Prostate gland (tissue), 2 donors: ENCODE results near the gene CYB5RL. TPM values are rescaled to one million over a fixed set of nuclear protein-coding genes. Genes with fewer than 3 reads are reported as not detected.

Source experiments
- DNase-seq: peaks from one replicate; pipeline ENCODE4 v3.0.0-alpha.2; 2019; ENCODE audit warnings: low spot score
- H3K27ac ChIP-seq, 2 donors: fragments of 200-600 bp; sonication (generic); 2 replicates each; pipeline ENCODE4 v1.5.1; 2017 to 2019
- H3K27me3 ChIP-seq: fragments of 200-600 bp; sonication (generic); replicated peaks from 2 replicates; pipeline ENCODE4 v1.5.1; 2019; ENCODE audit not compliant: insufficient read depth
- H3K36me3 ChIP-seq, 2 donors: fragments of 200-600 bp; sonication (generic); 1 replicate in 1 of 2; 2 replicates in 1 of 2; pipeline versions ENCODE4 v1.5.1 to v1.8.1; 2017 to 2019
- H3K4me1 ChIP-seq: fragments of 200-600 bp; sonication (generic); replicated peaks from 2 replicates; pipeline ENCODE4 v1.5.1; 2019
- H3K4me3 ChIP-seq, 2 donors: fragments of 200-600 bp; sonication (generic); 2 replicates each; pipeline ENCODE4 v1.5.1; 2017 to 2019
- H3K9me3 ChIP-seq: fragments of 200-600 bp; sonication (generic); 2 replicates; pipeline ENCODE4 v1.5.1; 2017
- CTCF ChIP-seq, 4 experiments: fragments of 200-600 bp in 2 of 4; fragments of 450-650 bp in 2 of 4; sonication (generic) in 2 of 4; IDR thresholded peaks; 1 replicate in 3 of 4; 2 replicates in 1 of 4; pipeline ENCODE4 v1.5.1; 2016 to 2019; ENCODE audit warnings: antibody characterized with exemption in 4 of 4, mild to moderate bottlenecking in 2 of 4, moderate library complexity in 2 of 4
- POLR2A ChIP-seq: fragments of 450-650 bp; IDR thresholded peaks from one replicate; pipeline ENCODE4 v1.6.1; 2016; ENCODE audit warnings: antibody characterized with exemption, mild to moderate bottlenecking
- POLR2AphosphoS5 ChIP-seq: sonication (generic); formaldehyde crosslinking; IDR thresholded peaks from one replicate; pipeline ENCODE4 v1.6.1; 2017; ENCODE audit warnings: antibody characterized with exemption
- WGBS: methylation state at CpG from one replicate; pipeline ENCODE4 v1.1.5; 2018; 5-methylcytosine and 5-hydroxymethylcytosine counted together
- intact Hi-C: fragments of 100-400 bp; cut with DNase I; formaldehyde crosslinking; loops from one replicate; pipeline ENCODE4 v1.14.2; 2022
- total RNA-seq, 2 donors: library from RNA; depleted of rRNA; stranded (reverse); fragments of >200 nt; gene quantifications; one replicate each; pipeline ENCODE4 v1.1.0, GENCODE V29; 2016

The CYB5RL gene
- total RNA-seq, result 10 to 100 TPM in 1 of 2 donors, 1 to 10 TPM in 1; 6.3 to 10.9 TPM

- Histone ChIP-seq H3K4me3 (peak within 1 kb of the TSS; percentile 72 to 75), H3K27me3 (no peaks in the 10 kb centered on the region), H3K36me3 (no peaks in the 10 kb centered on the region), H3K27ac (peak within 1 kb of the TSS; percentile 49 to 72), H3K9me3 (no peaks in the 10 kb centered on the region), H3K4me1 (peaks cover 3% of the 10 kb centered on the region)
- intact Hi-C loops, result no loop called here
- peak; percentile 96 for DNase-seq
- WGBS, result under 1% methylated on average over 51 of the region's 51 CpGs
- TF ChIP-seq POLR2A (peak; percentile 68), CTCF (IDR thresholded peaks at IDR 0.05) (peak in 2 of 4 experiments; percentile 9 to 24), POLR2AphosphoS5 (peak; percentile 97)
These were observed at the start of gene CYB5RL, which contains the start of gene MRPL37 for GRCh38 chr1:54199765-54200518. Gene CYB5RL, minus strand, starts transcription at chr1:54200030. Its CDS starts 4,414 bp downstream, at chr1:54195616. Gene MRPL37, plus strand, starts transcription at chr1:54200167. Its CDS starts 77 bp downstream, at chr1:54200244.

GRCh38 chr1:54248966-54249365 is 49.1 kb upstream of the CYB5RL start:
- intact Hi-C loops, result no loop called here
- no peaks in the 10 kb centered on the region for H3K27me3 ChIP-seq
- WGBS, result 77% methylated on average over 4 of the region's 4 CpGs
- TF ChIP-seq POLR2AphosphoS5 (no peak), POLR2A (no peak), CTCF (IDR thresholded peaks at IDR 0.05) (no peak)
- H3K27ac ChIP-seq, result no peak overlapping the region
- peaks cover 0 to 2% of the 10 kb centered on the region in 2 donors for H3K36me3 ChIP-seq
- no peaks in the 10 kb centered on the region for H3K4me1 ChIP-seq
- DNase-seq, result no peak
- H3K4me3 ChIP-seq, result no peak overlapping the region
- no peaks in the 10 kb centered on the region for H3K9me3 ChIP-seq

GRCh38 chr1:54247863-54248515 is 48.2 kb upstream of the CYB5RL start:
- no peak overlapping the region for H3K27ac ChIP-seq
- no peak for DNase-seq
- TF ChIP-seq POLR2A (no peak), POLR2AphosphoS5 (no peak), CTCF (IDR thresholded peaks at IDR 0.05) (no peak)
- no peaks in the 10 kb centered on the region for H3K9me3 ChIP-seq
- intact Hi-C loops, result no loop called here
- H3K4me1 ChIP-seq, result no peaks in the 10 kb centered on the region
- peaks cover 2% of the 10 kb centered on the region in 2 donors for H3K36me3 ChIP-seq
- no peaks in the 10 kb centered on the region for H3K27me3 ChIP-seq
- 85% methylated on average over 11 of the region's 11 CpGs for WGBS
- H3K4me3 ChIP-seq, result no peak overlapping the region

- DNase-seq, result no peak
- H3K9me3 ChIP-seq, result no peaks in the 10 kb centered on the region
- no peaks in the 10 kb centered on the region for H3K27me3 ChIP-seq
- no peak overlapping the region for H3K27ac ChIP-seq
- TF ChIP-seq POLR2A (no peak), CTCF (IDR thresholded peaks at IDR 0.05) (no peak), POLR2AphosphoS5 (no peak)
- H3K4me3 ChIP-seq, result no peak overlapping the region
- intact Hi-C loops, result no loop called here
- H3K36me3 ChIP-seq, result peaks cover 2 to 6% of the 10 kb centered on the region in 2 donors
- WGBS, result 83% methylated on average over 10 of the region's 10 CpGs
- no peaks in the 10 kb centered on the region for H3K4me1 ChIP-seq
These were observed 46.4 kb upstream of the CYB5RL start for GRCh38 chr1:54246116-54246721.
